Activated gamma-delta T cell treated with Interleukin-2 at 50 U/mL for 16 hours (primary cell): ENCODE results near the gene ACRV1.

Source experiments
- DNase-seq: peaks from one replicate; pipeline ENCODE4 v3.0.0-alpha.2; 2020

ACRV1 gene

GRCh38 chr11:125645871-125646270, 34.8 kb downstream of the ACRV1 start:
- no peak for DNase-seq

- DNase-seq = no peak
Measured at GRCh38 chr11:125638315-125638714, 42.3 kb downstream of the ACRV1 start.

GRCh38 chr11:125637840-125638239, 42.8 kb downstream of the ACRV1 start:
- no peak for DNase-seq

- DNase-seq = no peak
Measured at GRCh38 chr11:125627236-125627910, 53.3 kb downstream of the ACRV1 start.

- peak; percentile 29 for DNase-seq
Measured at GRCh38 chr11:125626288-125626950, 54.2 kb downstream of the ACRV1 start.

- peak; percentile 76 for DNase-seq
Measured at GRCh38 chr11:125625630-125626287, 54.9 kb downstream of the ACRV1 start.

GRCh38 chr11:125625225-125625629, 55.4 kb downstream of the ACRV1 start:
- no peak for DNase-seq

- no peak for DNase-seq
Measured at GRCh38 chr11:125624756-125625213, 55.9 kb downstream of the ACRV1 start, which contains the start of gene CHEK1. Gene CHEK1 (plus strand): TSS chr11:125625163. CDS start chr11:125626769, 1,606 bp downstream.

- no peak for DNase-seq
Measured at GRCh38 chr11:125623064-125623463, 57.6 kb downstream of the ACRV1 start.

GRCh38 chr11:125621995-125622394, 58.7 kb downstream of the ACRV1 start:
- no peak for DNase-seq
